Measurements from ENCODE around the gene HMHB1.

The HMHB1 gene

DNA sequence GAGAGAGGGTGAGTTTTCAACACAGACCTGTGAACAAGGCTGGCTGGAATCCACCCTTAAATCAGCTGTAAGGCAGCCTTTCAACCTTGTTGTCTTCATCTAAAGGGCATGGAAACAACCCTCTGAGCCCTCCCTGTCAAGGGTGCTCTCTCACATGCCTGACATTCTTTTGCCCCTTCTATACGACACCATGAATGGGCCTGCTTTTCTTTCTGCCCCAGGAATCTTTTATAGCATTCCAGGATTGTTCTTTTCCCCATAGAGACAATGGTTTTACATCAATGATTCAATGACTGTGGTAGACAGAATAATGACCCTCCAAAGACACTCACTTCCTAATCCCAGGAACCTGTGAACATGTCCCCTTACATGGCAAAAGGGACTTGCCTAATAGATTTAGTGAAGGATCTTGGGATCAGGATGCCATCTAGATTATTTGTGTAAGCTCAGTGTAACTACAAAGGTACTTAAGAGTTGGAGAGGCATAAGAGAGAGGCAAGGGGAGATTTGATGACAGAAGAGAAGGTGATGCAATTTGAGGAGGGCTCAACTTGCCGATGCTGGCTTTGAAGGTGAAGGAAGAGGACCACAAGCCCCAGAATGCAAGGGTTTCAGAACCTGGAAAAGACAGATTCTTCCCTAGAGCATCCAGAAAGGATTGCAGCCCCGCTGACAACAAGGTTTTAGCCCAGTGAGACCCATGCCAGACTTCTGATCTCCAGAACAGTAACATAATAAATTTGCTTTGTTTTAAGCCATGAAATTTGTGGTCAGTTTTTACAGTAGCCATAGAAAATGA, 29.2 kb upstream of the HMHB1 start:
- TF ChIP-seq, protein P1, sequence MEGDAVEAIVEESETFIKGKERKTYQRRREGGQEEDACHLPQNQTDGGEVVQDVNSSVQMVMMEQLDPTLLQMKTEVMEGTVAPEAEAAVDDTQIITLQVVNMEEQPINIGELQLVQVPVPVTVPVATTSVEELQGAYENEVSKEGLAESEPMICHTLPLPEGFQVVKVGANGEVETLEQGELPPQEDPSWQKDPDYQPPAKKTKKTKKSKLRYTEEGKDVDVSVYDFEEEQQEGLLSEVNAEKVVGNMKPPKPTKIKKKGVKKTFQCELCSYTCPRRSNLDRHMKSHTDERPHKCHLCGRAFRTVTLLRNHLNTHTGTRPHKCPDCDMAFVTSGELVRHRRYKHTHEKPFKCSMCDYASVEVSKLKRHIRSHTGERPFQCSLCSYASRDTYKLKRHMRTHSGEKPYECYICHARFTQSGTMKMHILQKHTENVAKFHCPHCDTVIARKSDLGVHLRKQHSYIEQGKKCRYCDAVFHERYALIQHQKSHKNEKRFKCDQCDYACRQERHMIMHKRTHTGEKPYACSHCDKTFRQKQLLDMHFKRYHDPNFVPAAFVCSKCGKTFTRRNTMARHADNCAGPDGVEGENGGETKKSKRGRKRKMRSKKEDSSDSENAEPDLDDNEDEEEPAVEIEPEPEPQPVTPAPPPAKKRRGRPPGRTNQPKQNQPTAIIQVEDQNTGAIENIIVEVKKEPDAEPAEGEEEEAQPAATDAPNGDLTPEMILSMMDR (conservative IDR thresholded peaks at IDR 0.05; ENCODE audit: control insufficient read depth, insufficient read depth, low read depth, low read length), result no peak
- H3K4me3 ChIP-seq (ENCODE audit: control insufficient read depth, low read depth, low read length), result no peak overlapping the region
- no peak for DNase-seq (ENCODE audit: low read depth)

DNA sequence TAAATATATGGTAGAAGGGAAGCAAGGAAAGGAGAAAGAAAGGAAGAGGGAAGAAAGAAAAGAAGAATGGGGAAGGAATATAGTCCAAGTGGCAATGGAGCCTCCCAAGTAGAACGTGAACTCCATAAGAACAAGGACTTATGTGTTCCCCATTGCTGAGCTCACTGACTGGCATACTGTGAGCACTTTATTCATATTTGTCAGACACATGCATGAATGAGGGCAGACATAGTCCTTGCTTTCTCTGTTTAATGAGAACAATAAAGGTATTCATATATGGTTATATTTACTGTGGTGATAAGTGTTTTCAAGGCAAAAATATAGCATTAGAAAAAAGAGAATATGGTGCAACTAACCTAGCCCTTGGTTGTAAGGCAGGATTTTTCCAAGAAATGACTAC, 23.6 kb upstream of the HMHB1 start:
- no peak for DNase-seq (ENCODE audit: low read depth)
- TF ChIP-seq, protein P1 (conservative IDR thresholded peaks at IDR 0.05; ENCODE audit: control insufficient read depth, insufficient read depth, low read depth, low read length), result no peak
- no peak overlapping the region for H3K4me3 ChIP-seq (ENCODE audit: control insufficient read depth, low read depth, low read length)

DNA sequence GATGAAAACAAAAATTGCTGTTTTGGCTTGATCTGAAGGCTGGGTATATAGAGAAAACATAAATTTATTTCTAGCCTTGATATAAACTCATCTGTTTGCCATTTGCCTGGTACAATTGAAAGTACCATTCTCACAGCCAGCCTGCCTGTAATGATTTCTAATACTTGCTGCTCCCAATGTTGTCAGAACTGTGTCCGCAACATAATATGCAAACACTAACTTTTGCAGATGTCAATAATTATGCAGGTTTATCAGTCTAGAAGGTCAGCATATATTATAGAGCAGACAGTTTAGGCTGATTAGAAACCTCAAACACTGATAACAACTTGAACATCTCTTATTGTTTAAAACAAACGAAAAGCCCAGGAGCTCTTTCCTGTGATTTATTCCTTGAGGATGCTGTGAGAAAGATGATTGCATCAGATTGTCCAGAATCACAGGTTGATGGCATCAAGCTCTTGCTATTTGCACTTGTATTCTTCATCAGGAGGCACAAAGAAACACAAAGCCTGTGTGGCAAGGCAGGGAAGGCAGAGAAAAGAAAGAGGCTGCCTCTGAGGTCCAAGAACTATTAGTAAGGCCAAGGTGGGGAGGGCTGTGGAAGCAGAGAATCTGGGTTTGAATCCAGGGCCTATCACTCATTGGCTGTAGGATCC, 21.4 kb upstream of the HMHB1 start:
- no peak overlapping the region for H3K4me3 ChIP-seq (ENCODE audit: control insufficient read depth, low read depth, low read length)
- no peak for DNase-seq (ENCODE audit: low read depth)
- TF ChIP-seq, protein P1 (conservative IDR thresholded peaks at IDR 0.05; ENCODE audit: control insufficient read depth, insufficient read depth, low read depth, low read length), result no peak

DNA sequence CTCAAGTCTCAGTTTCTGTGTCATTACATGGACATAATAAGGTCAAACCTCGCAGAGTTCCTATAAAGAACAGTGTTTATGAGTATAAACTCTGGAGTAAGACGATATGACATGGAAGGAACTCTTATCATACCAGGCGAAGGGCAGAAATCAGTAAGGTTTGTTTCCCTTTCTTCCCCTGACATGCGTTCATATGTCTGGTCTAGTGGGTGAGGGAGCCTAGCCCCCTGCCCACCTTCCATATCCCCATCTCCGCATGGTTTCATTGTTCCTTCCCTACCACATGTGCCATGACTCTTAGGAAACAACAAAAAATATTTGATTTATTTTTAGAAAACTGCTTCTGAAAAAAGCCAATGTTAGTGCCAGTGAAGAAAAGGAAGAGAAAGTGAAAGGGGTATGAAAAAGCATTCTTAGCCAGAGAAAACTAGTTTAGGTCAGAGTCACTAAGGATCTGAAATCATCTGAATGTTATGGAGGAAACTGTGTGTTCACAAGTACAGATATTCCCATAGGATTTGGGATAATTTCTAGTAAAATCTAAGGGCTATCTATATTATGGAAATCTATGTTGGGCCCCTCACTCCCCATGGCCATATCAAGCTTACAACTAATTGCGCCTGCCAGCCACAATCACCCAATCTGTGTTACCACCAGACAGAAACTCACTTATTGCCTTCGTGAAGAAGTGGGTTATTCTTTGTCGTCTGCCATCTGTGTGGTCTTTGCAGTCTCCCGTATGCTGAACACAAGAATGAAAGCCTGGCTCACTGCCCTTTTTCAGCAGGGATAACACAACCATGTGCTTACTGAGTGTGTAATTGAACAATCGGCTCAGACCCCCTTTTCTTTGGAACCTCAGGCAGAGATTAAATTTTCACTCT, 19.9 kb upstream of the HMHB1 start:
- no peak for DNase-seq (ENCODE audit: low read depth)
- TF ChIP-seq, protein P1 (conservative IDR thresholded peaks at IDR 0.05; ENCODE audit: control insufficient read depth, insufficient read depth, low read depth, low read length), result no peak
- H3K4me3 ChIP-seq (ENCODE audit: control insufficient read depth, low read depth, low read length), result no peak overlapping the region

DNA sequence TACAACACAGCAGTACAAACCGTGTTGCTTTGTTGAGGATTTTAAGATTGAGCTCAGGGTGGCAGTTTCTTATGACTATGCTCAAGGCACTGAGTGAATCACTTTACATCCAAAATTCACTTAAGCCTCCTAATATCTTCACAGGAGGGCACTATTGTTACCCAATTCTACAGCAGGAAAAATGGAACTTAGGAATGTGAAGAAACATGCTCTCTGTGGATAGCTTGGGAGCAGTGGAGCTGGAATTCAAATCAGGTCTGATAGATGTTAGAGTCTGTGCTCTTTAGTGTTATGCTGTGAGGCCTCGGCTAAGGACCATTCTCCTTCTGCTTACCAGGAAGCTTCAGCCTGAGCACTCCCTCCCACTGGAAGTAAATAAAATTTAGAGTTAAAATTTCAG, 18.7 kb upstream of the HMHB1 start:
- no peak overlapping the region for H3K4me3 ChIP-seq (ENCODE audit: control insufficient read depth, low read depth, low read length)
- TF ChIP-seq, protein P1 (conservative IDR thresholded peaks at IDR 0.05; ENCODE audit: control insufficient read depth, insufficient read depth, low read depth, low read length), result no peak
- no peak for DNase-seq (ENCODE audit: low read depth)

DNA sequence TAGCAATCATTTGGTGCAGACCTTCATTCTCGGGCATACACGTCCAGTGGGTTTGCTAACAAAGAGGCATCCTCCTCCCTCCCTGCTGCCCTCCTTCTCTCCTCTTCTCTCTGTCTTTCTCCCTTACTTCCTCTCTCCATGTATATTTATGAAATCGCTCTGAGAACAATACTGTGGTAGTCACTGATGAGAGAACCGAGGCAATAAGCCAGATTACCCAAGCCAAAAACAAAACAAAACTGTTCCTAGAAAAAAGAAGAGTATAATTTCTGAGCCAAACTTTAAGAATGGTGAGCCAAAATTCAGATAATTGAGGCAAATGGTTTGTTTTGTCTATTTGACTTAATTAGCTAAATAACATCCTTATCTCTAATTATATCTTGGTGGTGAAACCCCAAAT, 15.8 kb upstream of the HMHB1 start:
- TF ChIP-seq, protein P1 (conservative IDR thresholded peaks at IDR 0.05; ENCODE audit: control insufficient read depth, insufficient read depth, low read depth, low read length), result no peak
- DNase-seq (ENCODE audit: low read depth), result peak; percentile 17
- H3K4me3 ChIP-seq (ENCODE audit: control insufficient read depth, low read depth, low read length), result no peak overlapping the region
